GM12878 (cell line): ENCODE measurements around the gene UTP14C. TPM values are rescaled to one million over a fixed set of nuclear protein-coding genes. Genes with fewer than 3 reads are reported as not detected.

Experiments used
- ATAC-seq: fragments of 200-7000 bp; cut with Tn5 transposase; 3 replicates; pipeline ENCODE4 v1.9.1; 2020; ENCODE audit warnings: mild to moderate bottlenecking, moderate library complexity
- BruUV-seq: library from RNA; stranded (reverse); fragments of 400-500 nt; replicated peaks from 2 replicates; lab custom pipeline; 2021; lab: Mats Ljungman, UMichigan
- CTCF ChIA-PET: fragments of 300-600 bp; sonication (Branson Sonifier 250); formaldehyde crosslinking; extraction: SDS; loops from one replicate; lab custom pipeline; 2021; ENCODE audit warnings: inconsistent platforms; lab: Yijun Ruan, JAX
- POLR2A ChIA-PET: fragments of 350-600 bp; formaldehyde crosslinking; extraction: SDS; loops from one replicate; lab custom pipeline; 2021; ENCODE audit warnings: inconsistent platforms; lab: Charles Lee
- RAD21 ChIA-PET: fragments of 300-600 bp; sonication (Branson Sonifier 250); formaldehyde crosslinking; loops from one replicate; lab custom pipeline; 2023; ENCODE audit warnings: antibody characterized with exemption; ENCODE audit not compliant: unreplicated experiment; lab: Charles Lee
- SMC1A ChIA-PET: fragments of 300-600 bp; sonication (Branson Sonifier 250); formaldehyde crosslinking; loops from one replicate; lab custom pipeline; 2023; ENCODE audit not compliant: unreplicated experiment, uncharacterized antibody; lab: Charles Lee
- DNase-seq: peaks from one replicate; pipeline ENCODE4 v3.0.0-alpha.2; 2011; ENCODE audit warnings: low read depth, low spot score
- FAIRE-seq: peaks from 3 replicates; lab custom pipeline; 2011; peaks lifted over from hg19 to GRCh38; lab: Jason Lieb, UNC
- H2AFZ ChIP-seq: 2 replicates; pipeline ENCODE4 v1.6.0; 2011; ENCODE audit warnings: low read depth, low read length, control low read depth; ENCODE audit not compliant: control insufficient read depth
- H3K27ac ChIP-seq: 2 replicates; pipeline ENCODE4 v1.5.1; 2011; ENCODE audit warnings: control low read depth; ENCODE audit not compliant: control insufficient read depth, insufficient read depth
- H3K27me3 ChIP-seq, 2 experiments: replicated peaks in 1 of 2; 2 replicates each; pipeline versions ENCODE4 v1.6.0 to v1.6.1; 2011; ENCODE audit warnings: low read length in 1 of 2; ENCODE audit not compliant: control insufficient read depth in 2 of 2, insufficient read depth in 2 of 2
- H3K36me3 ChIP-seq, 2 experiments: 2 replicates each; pipeline ENCODE4 v1.5.1; 2011; ENCODE audit warnings: low read length in 1 of 2; ENCODE audit not compliant: control insufficient read depth in 2 of 2, insufficient read depth in 2 of 2
- H3K4me1 ChIP-seq: 2 replicates; pipeline ENCODE4 v1.6.1; 2011; ENCODE audit warnings: mild to moderate bottlenecking, low read length, moderate library complexity, mixed read lengths; ENCODE audit not compliant: control insufficient read depth, insufficient read depth
- H3K4me2 ChIP-seq: 2 replicates; pipeline ENCODE4 v1.6.0; 2011; ENCODE audit warnings: control low read depth; ENCODE audit not compliant: control insufficient read depth, insufficient read depth
- H3K4me3 ChIP-seq: fragments of 200-600 bp; sonication (generic); 2 replicates; pipeline ENCODE4 v1.5.1; 2016
- H3K79me2 ChIP-seq: 2 replicates; pipeline ENCODE4 v1.6.0; 2011; ENCODE audit warnings: low read length; ENCODE audit not compliant: control insufficient read depth, insufficient read depth
- H3K9ac ChIP-seq: 2 replicates; pipeline ENCODE4 v1.8.0; 2011; ENCODE audit warnings: low read length, control low read depth, mixed read lengths; ENCODE audit not compliant: control insufficient read depth, insufficient read depth
- H3K9me3 ChIP-seq: replicated peaks from 3 replicates; pipeline ENCODE4 v1.5.1; 2011; ENCODE audit warnings: mild to moderate bottlenecking, low read length; ENCODE audit not compliant: control insufficient read depth, insufficient read depth
- H4K20me1 ChIP-seq: 2 replicates; pipeline ENCODE4 v1.6.0; 2011; ENCODE audit not compliant: control insufficient read depth, insufficient read depth
- ASH2L ChIP-seq: fragments of 300-600, 200-600 bp; sonication (generic); IDR thresholded peaks from 2 replicates; pipeline ENCODE4 v1.6.1; 2017; ENCODE audit warnings: low read depth, mild to moderate bottlenecking, borderline replicate concordance
- BHLHE40 ChIP-seq, 2 experiments: fragments of 450-650 bp in 1 of 2; IDR thresholded peaks; 2 replicates each; pipeline ENCODE4 v1.6.1; 2011 to 2017; ENCODE audit warnings: low read depth in 2 of 2, borderline replicate concordance in 1 of 2, improper control_type of control experiment in 1 of 2, low read length in 1 of 2, mild to moderate bottlenecking in 1 of 2
- BRCA1 ChIP-seq: IDR thresholded peaks from 2 replicates; pipeline ENCODE4 v1.6.1; 2011; ENCODE audit warnings: low read depth, low read length, improper control_type of control experiment
- CHD2 ChIP-seq: IDR thresholded peaks from 2 replicates; pipeline ENCODE4 v1.6.1; 2011; ENCODE audit warnings: low read depth, low read length, improper control_type of control experiment, borderline replicate concordance
- FOXM1 ChIP-seq: IDR thresholded peaks from 2 replicates; pipeline ENCODE4 v1.6.1; 2012; ENCODE audit warnings: low read depth, mild to moderate bottlenecking, inconsistent platforms, low read length, moderate library complexity
- GATAD2B ChIP-seq: fragments of 450-650 bp; conservative IDR thresholded peaks from 2 replicates; pipeline ENCODE4 v1.6.1; 2017; ENCODE audit warnings: low read depth, mild to moderate bottlenecking, moderate library complexity
- MEF2A ChIP-seq: IDR thresholded peaks from 2 replicates; pipeline ENCODE4 v1.6.1; 2011; ENCODE audit warnings: low read depth, mild to moderate bottlenecking, low read length, moderate library complexity; ENCODE audit not compliant: insufficient read depth
- NBN ChIP-seq: fragments of 450-650 bp; IDR thresholded peaks from 2 replicates; pipeline ENCODE4 v1.6.1; 2016
- NR2C1 ChIP-seq: fragments of 450-650 bp; IDR thresholded peaks from 2 replicates; pipeline ENCODE4 v1.6.1; 2017; ENCODE audit warnings: antibody characterized with exemption, mild to moderate bottlenecking, moderate library complexity
- POLR2A ChIP-seq: IDR thresholded peaks from 2 replicates; pipeline ENCODE4 v1.6.1; 2011; ENCODE audit warnings: low read depth, mild to moderate bottlenecking, low read length
- POLR2AphosphoS2 ChIP-seq: IDR thresholded peaks from 2 replicates; pipeline ENCODE4 v1.6.1; 2011; ENCODE audit warnings: low read depth, mild to moderate bottlenecking, low read length, improper control_type of control experiment, moderate library complexity
- SMARCA5 ChIP-seq: fragments of 450-650 bp; IDR thresholded peaks from 2 replicates; pipeline ENCODE4 v1.6.1; 2017; ENCODE audit warnings: mild to moderate bottlenecking
- SREBF2 ChIP-seq: IDR thresholded peaks from 2 replicates; pipeline ENCODE4 v1.6.1; 2012; ENCODE audit warnings: mild to moderate bottlenecking, low read length
- USF2 ChIP-seq: IDR thresholded peaks from 2 replicates; pipeline ENCODE4 v1.6.1; 2011; ENCODE audit warnings: low read depth, low read length, improper control_type of control experiment, borderline replicate concordance
- WRNIP1 ChIP-seq: IDR thresholded peaks from 2 replicates; pipeline ENCODE4 v1.6.1; 2011; ENCODE audit warnings: low read depth, low read length, improper control_type of control experiment, borderline replicate concordance
- ZBTB40 ChIP-seq: fragments of 450-650 bp; IDR thresholded peaks from 2 replicates; pipeline ENCODE4 v1.6.1; 2016; ENCODE audit warnings: mild to moderate bottlenecking, moderate library complexity, borderline replicate concordance
- ZNF217 ChIP-seq: fragments of 450-650 bp; IDR thresholded peaks from 2 replicates; pipeline ENCODE4 v1.6.1; 2017; ENCODE audit warnings: antibody characterized with exemption, mild to moderate bottlenecking
- WGBS: methylation state at CpG from one replicate; pipeline ENCODE4 v1.1.6; 2016; ENCODE audit warnings: low lambda C conversion rate; ENCODE audit not compliant: insufficient replicate concordance, insufficient coverage; ENCODE audit errors: missing lambda C conversion rate; 5-methylcytosine and 5-hydroxymethylcytosine counted together
- in situ Hi-C: fragments of 300-500 bp; cut with MboI; formaldehyde crosslinking; loops from 9 replicates; pipeline ENCODE4 v1.14.3; 2018; ENCODE audit warnings: mixed read lengths
- intact Hi-C: fragments of 100-400 bp; cut with micrococcal nuclease; formaldehyde crosslinking; loops from one replicate; pipeline ENCODE4 v1.14.2; 2022; ENCODE audit not compliant: unreplicated experiment
- polyA plus RNA-seq, 11 experiments: library from polyadenylated mRNA; depleted of rRNA in 4 of 11; unstranded in 6 of 11; stranded (reverse) in 5 of 11; fragments of >200 nt; fragmentation: Nextera tagmentation in 4 of 11; fragmentation: Illumina TruSeq in 1 of 11; extraction: Ambion mirVana in 4 of 11; extraction: Trizol in 1 of 11; gene quantifications; 1 replicate in 1 of 11; 2 replicates in 10 of 11; pipeline versions ENCODE4 v1.2.1 to v1.2.3, GENCODE V29; 2011 to 2016; ENCODE audit warnings: inconsistent platforms in 2 of 11, missing spikeins in 2 of 11, low read depth in 1 of 11
- total RNA-seq, 4 experiments: library from RNA; depleted of rRNA in 3 of 4; stranded (reverse); fragments of >200 nt in 3 of 4; fragmentation: Illumina TruSeq in 1 of 4; extraction: Trizol in 1 of 4; gene quantifications; 2 replicates each; pipeline versions ENCODE4 v1.2.1 to v1.2.3, GENCODE V29; 2013 to 2021
- TF ChIP-seq, protein P1 (sequence below), 3 experiments: IDR thresholded peaks in 2 of 3; conservative IDR thresholded peaks in 1 of 3; 2 replicates each; pipeline ENCODE4 v1.5.1; 2011; ENCODE audit warnings: low read depth in 3 of 3, low read length in 3 of 3, mild to moderate bottlenecking in 3 of 3, control low read depth in 2 of 3, moderate library complexity in 2 of 3, inconsistent platforms in 1 of 3, mixed read lengths in 1 of 3; ENCODE audit not compliant: control insufficient read depth in 2 of 3, insufficient read depth in 1 of 3; ENCODE audit errors: extremely low read depth in 1 of 3

The UTP14C gene
- total and polyA plus RNA-seq, 10 of the 15 experiments (the other 5 are each of a cell fraction or from before 2014, with no cell fraction given) = 3.4 to 11.2 (median 6.0) TPM

GRCh38 chr13:52016296-52016695 is 8.2 kb upstream of the UTP14C start (continued):
- TF ChIP-seq ZBTB40 = no peak
- no peak for TF ChIP-seq SREBF2

DNA sequence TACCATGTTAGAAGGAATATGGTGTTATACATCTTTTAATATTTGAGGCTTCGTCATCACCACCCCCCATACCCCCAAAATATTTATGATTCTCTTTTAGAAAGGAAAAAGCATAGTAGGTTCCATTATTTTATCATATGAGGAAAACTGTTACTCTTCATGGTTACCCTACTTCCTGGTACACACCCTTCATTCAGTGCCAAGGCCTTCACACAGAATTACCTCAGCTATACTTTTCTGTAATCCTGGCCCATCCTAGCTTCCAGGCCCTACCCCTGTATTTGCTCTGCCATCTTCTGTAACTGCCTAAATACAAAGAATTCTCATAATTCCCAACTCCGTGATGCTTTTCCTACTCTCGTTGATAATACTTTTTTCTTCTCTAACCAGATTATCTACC is 4.3 kb upstream of the UTP14C start:
- in situ Hi-C loops (no loop called here), intact Hi-C loops (no loop called here)
- TF ChIP-seq, protein P1, sequence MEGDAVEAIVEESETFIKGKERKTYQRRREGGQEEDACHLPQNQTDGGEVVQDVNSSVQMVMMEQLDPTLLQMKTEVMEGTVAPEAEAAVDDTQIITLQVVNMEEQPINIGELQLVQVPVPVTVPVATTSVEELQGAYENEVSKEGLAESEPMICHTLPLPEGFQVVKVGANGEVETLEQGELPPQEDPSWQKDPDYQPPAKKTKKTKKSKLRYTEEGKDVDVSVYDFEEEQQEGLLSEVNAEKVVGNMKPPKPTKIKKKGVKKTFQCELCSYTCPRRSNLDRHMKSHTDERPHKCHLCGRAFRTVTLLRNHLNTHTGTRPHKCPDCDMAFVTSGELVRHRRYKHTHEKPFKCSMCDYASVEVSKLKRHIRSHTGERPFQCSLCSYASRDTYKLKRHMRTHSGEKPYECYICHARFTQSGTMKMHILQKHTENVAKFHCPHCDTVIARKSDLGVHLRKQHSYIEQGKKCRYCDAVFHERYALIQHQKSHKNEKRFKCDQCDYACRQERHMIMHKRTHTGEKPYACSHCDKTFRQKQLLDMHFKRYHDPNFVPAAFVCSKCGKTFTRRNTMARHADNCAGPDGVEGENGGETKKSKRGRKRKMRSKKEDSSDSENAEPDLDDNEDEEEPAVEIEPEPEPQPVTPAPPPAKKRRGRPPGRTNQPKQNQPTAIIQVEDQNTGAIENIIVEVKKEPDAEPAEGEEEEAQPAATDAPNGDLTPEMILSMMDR (IDR thresholded peaks at IDR 0.05 in 2 of 3, conservative IDR thresholded peaks at IDR 0.05 in 1 of 3; ENCODE audit: control insufficient read depth in 2 of 3, extremely low read depth in 1 of 3, insufficient read depth in 1 of 3, low read depth in 3 of 3, low read length in 3 of 3) = no peak
- no peak for TF ChIP-seq SMARCA5
- no peak for TF ChIP-seq ASH2L
- no peak for TF ChIP-seq ZNF217
- no peak for TF ChIP-seq POLR2A
- TF ChIP-seq NBN = no peak
- TF ChIP-seq BHLHE40 (IDR thresholded peaks at IDR 0.05; ENCODE audit: borderline replicate concordance in 1 of 2, low read depth in 2 of 2, low read length in 1 of 2) = no peak
- no peak for TF ChIP-seq CHD2
- TF ChIP-seq FOXM1 = no peak
- no peak for TF ChIP-seq USF2
- no peak for TF ChIP-seq POLR2AphosphoS2
- no peak for TF ChIP-seq NR2C1
- TF ChIP-seq GATAD2B = no peak
- no peak for TF ChIP-seq MEF2A
- no peak for TF ChIP-seq BRCA1
- no peak for TF ChIP-seq WRNIP1
- RAD21 ChIA-PET = no interaction called here
- H3K9me3 ChIP-seq = no peaks in the 10 kb centered on the region; the same call in 2 of the 3 replicates
- H3K4me2 ChIP-seq = no peak overlapping the region
- no peak overlapping the region for H3K27ac ChIP-seq
- POLR2A ChIA-PET = no interaction called here
- no peak for FAIRE-seq
- no peak overlapping the region for H3K9ac ChIP-seq
- H3K79me2 ChIP-seq = no peaks in the 10 kb centered on the region; the same call in 1 of the 2 replicates
- ATAC-seq = no peak
- no peak overlapping the region for H2AFZ ChIP-seq
- no peak for DNase-seq
- SMC1A ChIA-PET = interaction anchor here (0.8 to 2.3 kb wide), 3 partner anchors 10 to 122 kb away, joined by 3 to 5 read pairs (median 3); no protein-coding TSS in a partner anchor
- H4K20me1 ChIP-seq = no peaks in the 10 kb centered on the region
- H3K27me3 ChIP-seq = no peaks in the 10 kb centered on the region
- no peak overlapping the region for H3K4me3 ChIP-seq
- H3K4me1 ChIP-seq = no peaks in the 10 kb centered on the region
- no TSS peak for BruUV-seq
- CTCF ChIA-PET = no interaction called here
- H3K36me3 ChIP-seq = peaks cover 3 to 8% of the 10 kb centered on the region in 2 experiments; a peak in 3 of 4 replicates
- WGBS = 100% methylated on average over 3 of the region's 3 CpGs
